Transverse colon (tissue), 4 donors: ENCODE measurements around the gene SLC24A3.

Experiments
- POLR2A ChIP-seq: fragments of 450-650 bp; IDR thresholded peaks from one replicate; pipeline ENCODE4 v1.6.1; 2016; ENCODE audit warnings: antibody characterized with exemption, mild to moderate bottlenecking, moderate library complexity
- POLR2AphosphoS5 ChIP-seq, 3 donors: sonication (generic); formaldehyde crosslinking; IDR thresholded peaks; one replicate each; pipeline ENCODE4 v1.6.1; 2016; ENCODE audit warnings: antibody characterized with exemption in 3 of 3
- TF ChIP-seq, protein P1 (sequence below), 5 experiments: fragments of 200-600 bp in 3 of 5; fragments of 450-650 bp in 2 of 5; sonication (generic) in 3 of 5; IDR thresholded peaks; 1 replicate in 2 of 5; 2 replicates in 3 of 5; pipeline ENCODE4 v1.5.1; 2016 to 2017; ENCODE audit warnings: antibody characterized with exemption in 5 of 5, inconsistent platforms in 3 of 5, mild to moderate bottlenecking in 2 of 5, moderate library complexity in 1 of 5

DNA sequence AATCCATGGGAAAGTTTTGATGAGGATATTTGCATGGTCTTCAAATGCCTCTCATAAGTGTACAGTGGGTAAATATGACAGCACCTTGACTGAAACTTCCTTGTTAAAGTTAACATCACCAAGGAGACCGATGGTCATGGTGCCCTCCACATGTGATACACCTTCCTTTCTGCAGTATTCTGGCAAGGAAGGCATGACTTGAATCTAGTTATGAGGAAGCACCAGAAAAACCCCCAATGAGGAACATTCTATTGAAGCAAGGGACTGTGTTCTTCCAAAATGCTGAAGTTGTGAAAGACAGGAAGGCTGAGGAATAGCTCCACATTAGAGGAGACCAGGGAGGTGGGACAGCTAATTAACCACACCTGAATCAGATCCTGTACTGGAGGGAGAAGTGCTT is 118.3 kb downstream of the SLC24A3 start:
- TF ChIP-seq, protein P1, sequence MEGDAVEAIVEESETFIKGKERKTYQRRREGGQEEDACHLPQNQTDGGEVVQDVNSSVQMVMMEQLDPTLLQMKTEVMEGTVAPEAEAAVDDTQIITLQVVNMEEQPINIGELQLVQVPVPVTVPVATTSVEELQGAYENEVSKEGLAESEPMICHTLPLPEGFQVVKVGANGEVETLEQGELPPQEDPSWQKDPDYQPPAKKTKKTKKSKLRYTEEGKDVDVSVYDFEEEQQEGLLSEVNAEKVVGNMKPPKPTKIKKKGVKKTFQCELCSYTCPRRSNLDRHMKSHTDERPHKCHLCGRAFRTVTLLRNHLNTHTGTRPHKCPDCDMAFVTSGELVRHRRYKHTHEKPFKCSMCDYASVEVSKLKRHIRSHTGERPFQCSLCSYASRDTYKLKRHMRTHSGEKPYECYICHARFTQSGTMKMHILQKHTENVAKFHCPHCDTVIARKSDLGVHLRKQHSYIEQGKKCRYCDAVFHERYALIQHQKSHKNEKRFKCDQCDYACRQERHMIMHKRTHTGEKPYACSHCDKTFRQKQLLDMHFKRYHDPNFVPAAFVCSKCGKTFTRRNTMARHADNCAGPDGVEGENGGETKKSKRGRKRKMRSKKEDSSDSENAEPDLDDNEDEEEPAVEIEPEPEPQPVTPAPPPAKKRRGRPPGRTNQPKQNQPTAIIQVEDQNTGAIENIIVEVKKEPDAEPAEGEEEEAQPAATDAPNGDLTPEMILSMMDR (IDR thresholded peaks at IDR 0.05), result no peak
- no peak for TF ChIP-seq POLR2AphosphoS5 (IDR thresholded peaks at IDR 0.05)
- TF ChIP-seq POLR2A, result no peak
